Activated CD4-positive, alpha-beta T cell treated with anti-CD3 and anti-CD28 coated beads for 1 hour (primary cell): Measurements from ENCODE around the gene SBNO2.

ENCODE experiments used
- DNase-seq: peaks from one replicate; pipeline ENCODE4 v3.0.0-alpha.2; 2020

The SBNO2 gene

DNA sequence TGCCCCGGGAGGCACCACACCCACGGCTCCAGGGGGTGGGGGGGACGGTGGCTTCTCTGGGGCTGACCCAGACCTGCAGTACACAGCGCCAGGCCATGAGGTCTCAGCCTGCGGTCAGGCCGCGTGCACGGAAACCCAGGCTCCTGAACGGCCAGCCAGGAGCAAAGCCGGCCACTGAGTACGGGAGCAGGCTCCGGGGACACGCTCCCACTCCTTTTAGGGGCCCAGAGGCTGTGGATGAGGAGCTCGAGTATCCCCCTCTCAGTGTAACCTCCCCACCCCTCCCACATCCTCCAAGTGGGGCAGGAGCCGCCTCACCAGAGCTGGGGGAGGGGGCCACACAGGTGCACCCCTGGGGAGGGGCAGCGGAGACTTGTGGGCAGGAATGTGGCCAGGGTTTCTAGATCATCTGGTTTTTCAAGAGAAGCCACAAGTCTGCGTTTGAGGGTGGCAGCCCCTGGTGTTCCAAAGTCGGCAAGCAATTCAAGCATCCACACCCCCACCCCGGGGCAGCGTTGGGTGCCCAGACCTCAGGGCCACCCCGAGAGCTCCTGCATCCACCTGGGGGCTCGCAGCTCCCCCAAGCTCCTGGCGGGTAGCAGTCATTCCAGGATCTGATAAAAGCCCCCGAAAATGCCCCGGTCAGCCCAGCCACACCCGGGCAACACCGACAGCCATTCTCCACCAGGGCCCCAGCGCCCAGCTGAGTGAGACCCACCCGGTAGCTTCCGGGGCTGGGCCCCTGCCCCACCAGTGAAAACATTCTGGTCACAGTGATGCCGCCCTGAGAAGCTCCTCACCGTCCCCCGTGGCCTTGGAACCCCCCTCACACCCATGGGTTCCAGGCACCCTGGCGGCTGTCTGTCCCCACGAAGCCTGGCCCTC is 6.1 kb downstream of the SBNO2 start:
- no peak for DNase-seq

DNA sequence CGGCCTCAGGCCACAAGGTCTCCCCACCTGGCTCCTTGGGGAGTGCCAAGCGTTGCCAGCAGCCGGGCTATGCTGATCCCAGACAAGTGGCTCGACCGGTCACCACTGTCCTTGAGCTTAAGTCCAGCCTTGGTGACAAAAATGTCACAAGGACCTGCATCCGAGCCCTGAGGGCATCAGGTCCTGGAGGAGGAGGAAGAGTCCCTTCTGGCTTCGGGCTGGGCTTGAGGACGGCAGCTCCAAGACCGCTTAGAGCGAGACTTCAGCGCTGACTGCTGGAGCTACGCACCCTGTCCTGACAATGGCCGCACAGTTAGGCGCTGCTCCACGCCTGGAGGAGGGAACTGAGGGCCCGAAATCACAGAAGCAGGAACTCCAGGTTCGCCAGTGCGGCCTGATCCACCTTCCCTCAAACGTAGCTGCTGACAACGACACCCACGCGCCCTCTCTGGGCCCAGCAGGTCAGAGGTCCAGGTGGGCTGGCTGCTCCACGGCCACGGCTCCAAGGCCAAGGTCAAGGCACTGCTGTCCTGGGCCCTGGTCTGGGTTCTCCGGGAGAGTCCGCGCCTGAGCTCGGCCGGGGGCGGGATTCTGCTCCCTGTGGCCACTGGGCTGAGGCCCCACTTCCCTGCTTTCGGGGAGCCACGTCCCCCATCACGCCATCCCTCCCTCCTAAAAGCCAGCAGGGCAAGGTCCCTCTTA is 7.0 kb downstream of the SBNO2 start:
- DNase-seq = no peak

- no peak for DNase-seq
Measured at GRCh38 chr19:1164684-1165531, 9.2 kb downstream of the SBNO2 start.

DNA sequence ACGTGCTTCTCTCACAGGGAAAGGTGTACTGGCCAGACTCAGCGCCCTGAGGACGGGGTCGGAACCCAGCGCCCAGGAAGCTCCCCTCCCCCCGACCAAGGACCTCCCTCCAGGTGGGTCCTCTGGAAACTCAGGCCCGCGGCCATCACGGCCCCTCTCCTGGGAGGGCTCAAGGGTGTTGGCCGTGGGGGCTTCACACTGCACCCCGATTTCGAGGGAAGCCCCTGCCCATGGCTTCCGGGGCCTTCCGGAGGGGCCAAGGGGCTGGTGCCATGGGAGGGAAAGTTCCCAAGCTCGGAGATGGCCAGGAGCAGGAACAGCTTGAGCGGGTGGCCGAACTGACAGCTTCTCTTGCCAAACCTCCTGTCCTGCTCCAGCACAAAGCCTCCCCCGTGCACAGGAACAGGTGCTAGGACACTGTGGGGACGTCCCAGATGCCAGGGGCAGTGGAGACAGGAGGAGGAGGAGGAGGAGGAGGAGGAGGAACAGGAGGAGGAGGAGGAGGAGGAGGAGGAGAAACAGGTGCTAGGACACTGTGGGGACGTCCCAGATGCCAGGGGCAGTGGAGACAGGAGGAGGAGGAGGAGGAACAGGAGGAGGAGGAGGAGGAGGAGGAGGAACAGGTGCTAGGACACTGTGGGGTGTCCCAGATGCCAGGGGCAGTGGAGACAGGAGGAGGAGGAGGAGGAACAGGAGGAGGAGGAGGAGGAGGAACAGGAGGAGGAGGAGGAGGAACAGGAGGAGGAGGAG is 10.0 kb downstream of the SBNO2 start:
- no peak for DNase-seq

GRCh38 chr19:1163283-1163933 is 10.7 kb downstream of the SBNO2 start:
- no peak for DNase-seq

- no peak for DNase-seq
Measured at GRCh38 chr19:1162404-1163282, 11.4 kb downstream of the SBNO2 start.

DNA sequence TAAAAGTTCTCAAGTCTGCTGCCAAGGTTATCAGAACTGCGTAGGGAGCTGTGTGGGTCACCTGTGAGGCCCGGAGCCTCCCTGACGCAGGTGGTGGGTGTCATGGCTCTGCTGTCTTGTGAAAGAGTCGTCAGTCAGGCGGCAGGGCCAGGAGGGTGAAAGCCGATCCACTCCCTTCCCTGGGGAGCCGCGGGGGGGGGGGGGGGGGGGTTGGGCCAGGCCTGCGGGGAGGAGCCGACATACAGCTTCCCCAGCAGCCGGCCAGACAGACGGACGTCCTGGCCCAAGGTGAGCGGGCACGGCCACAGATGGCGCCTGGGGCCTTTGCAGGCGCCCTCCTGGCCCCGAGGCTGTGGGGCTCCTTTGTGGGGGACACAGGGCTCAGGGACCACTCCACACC is 12.4 kb downstream of the SBNO2 start:
- no peak for DNase-seq

- DNase-seq = no peak
Measured at GRCh38 chr19:1159864-1160595, 14.0 kb downstream of the SBNO2 start.

DNA sequence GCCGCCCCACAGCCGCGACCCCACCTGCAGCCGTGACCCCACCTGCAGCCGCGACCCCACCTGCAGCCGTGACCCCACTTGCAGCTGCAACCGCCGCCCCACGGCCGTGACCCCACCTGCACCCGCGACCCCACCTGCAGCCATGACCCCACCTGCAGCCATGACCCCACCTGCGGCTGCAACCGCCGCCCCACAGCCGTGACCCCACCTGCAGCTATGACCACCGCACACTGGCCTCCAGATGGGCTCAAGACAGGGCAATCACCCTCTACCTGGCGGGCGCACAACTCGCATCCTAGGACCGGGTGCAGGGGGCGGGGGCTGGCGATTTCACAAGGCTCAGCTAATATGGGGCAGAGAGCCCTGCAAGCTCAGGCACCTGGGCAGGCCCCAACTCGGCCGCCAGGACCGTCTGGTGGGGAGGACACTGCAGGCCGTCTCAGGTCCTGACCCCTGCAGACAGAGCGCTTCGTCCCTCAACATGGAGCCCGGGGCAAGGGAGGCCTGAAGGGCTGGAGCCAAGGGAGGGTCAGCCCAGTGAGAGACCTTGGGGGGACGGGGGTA is 15.1 kb downstream of the SBNO2 start:
- DNase-seq = no peak

GRCh38 chr19:1157931-1158884 is 15.9 kb downstream of the SBNO2 start:
- no peak for DNase-seq

DNA sequence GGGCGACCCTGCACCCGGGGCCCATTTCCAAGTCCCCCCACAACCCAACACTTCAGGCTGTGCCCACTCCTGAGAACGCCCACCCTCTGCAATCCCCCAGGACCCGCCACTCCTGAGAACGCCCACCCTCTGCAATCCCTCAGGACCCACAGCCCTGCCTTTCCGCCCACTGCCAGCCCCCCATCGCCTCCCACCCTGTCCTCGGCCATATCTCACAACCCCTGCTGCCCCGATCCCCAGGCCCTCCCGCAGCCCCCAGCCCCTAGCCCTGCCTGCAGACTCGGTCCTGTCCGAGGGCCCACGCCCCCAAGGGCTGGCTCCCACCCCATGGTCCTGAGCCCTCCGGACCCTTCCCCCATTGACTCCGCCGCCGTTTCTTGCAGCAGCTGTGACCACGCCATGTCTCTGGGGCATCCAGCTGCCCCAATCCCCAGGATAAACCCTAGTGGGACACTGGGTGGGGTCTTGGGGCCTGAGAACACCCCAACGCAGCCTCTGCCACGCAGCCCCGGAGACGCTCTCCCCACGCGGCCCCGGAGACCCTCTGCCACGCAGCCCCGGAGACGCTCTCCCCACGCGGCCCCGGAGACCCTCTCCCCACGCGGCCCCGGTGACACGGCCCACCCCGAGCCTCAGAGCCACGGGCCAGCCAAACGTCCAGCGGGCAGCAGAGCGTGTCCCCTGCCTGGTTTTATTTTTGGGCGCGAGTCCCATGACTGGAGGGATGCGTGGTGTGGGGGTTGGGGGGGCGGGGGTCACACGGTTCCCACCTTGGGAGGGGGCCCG is 17.0 kb downstream of the SBNO2 start:
- DNase-seq = no peak

- DNase-seq = no peak
Measured at GRCh38 chr19:1156305-1156801, 17.7 kb downstream of the SBNO2 start.

- DNase-seq = no peak
Measured at GRCh38 chr19:1155352-1156304, 18.4 kb downstream of the SBNO2 start.

DNA sequence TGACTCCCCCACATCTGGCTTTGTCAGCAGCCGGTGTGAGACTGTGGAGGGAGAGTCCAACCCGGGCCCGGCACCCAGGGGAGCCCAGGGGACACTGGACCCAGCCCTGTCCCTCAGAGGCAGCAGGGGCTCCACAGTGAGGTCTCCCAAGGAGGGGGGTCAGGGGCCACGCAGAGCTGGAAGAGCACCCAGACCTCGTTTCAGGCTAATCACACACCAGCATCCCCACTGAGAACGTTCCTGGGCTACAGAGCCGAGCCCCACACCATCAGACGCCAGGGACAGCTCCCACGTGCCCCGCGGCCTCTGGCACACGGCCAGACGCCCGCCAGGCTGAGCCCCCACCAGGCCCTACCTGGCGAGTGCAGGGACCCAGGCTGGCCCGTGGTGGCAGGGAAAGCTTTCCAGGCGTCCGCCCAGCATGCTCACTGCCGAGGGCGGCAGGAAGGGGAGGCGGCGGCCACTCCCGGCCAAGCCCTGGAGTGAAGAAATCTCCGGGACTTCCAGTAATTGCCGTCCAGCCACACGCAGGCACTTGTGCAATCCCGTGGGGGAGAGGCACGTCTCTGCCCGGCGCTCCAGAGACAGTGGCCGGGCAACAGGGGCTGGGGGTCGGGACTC is 19.2 kb downstream of the SBNO2 start:
- DNase-seq = no peak

DNA sequence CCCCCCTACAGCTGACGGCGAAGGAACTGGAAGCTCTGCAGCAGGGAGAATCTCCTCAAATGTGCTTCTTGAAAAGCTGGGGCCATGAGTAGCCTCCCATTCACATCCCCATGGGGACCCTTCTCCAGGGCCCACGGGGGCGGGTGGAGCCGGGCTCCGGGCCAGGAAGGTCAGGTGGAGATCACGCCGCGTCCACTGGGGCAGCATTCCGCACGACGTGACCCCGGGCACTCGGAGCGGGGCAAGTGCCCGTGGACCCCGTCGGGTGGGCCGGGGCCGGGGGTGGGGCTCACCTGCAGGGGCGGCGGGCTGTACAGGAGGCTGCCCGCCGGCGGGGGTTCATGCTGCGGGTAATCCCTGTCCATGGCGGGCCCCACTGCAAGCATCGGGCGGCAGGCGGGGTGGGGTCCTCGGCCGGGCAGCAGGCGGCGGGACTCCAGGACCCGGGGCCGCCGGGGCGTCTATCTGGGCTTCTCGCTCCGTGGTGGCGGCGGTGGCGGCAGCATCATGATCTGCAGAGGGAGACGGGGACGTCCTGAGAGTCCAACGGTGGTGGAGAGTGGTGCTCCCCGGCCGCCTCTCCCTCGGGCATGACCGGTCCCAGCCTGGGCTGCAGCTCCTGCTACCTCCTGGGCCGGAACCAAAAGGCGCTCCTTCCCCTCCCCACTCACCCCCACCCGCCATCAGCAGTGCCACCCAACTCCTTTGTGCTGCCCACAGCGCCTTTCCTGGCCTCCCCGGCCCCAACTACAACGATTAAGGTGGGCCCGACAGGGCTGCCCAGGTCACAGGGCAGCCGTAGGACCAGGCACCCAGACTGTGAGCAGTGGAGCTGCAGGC is 20.0 kb downstream of the SBNO2 start:
- DNase-seq = no peak
